GM19324 (cell line): ENCODE measurements around the gene PRR11.
A peak's percentile ranks its signal among the peaks of the same experiment; 100 is the strongest.
"Not testable (repeated sequence)": the region's sequence is repeated elsewhere in the genome, so short reads cannot be mapped to it uniquely, and the experiment has no call there.

Experiments used
- ATAC-seq: cut with Tn5 transposase; IDR thresholded peaks from one replicate; pipeline ENCODE4 v1.9.1; 2021; ENCODE audit warnings: mild to moderate bottlenecking, moderate library complexity; ENCODE audit not compliant: unreplicated experiment, low FRiP score

PRR11 gene

DNA sequence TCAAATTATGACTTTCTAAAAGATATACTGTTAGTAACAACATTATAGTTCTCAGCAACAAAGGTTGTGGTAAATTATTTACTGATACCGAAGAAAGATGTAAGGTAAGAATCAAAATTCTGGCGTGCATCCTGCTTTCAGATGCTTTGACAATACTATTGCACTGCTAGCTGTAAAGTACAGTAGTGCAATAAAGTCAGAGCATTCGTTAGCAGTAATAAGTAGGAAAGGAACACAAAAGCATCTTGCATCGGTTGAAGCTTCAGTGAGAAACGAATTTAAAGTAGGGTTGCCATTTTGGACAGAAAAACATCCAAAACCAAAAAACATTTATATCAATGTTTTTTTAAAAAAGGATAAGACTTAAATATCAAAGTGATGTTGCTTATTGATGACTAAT is 4.5 kb upstream of the PRR11 start:
- ATAC-seq = no peak

DNA sequence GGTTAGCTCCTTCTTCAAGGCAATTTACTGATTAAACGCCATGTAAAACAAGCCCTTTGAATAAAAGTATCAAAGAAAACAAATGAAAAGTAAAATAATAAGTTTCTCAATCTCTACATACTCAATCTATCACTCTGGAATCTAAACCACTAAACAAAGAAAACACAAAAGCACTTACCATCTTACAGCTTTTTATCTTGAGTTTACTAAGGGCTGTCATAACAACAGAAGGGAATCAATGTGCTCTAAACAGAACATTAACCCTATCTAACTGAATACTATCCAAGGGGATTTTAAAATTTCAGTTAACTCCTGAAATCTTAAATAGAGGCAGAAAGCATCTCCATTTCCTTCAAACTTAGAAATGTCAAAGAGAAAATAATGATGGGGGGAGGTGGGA is 4.0 kb upstream of the PRR11 start:
- no peak for ATAC-seq

DNA sequence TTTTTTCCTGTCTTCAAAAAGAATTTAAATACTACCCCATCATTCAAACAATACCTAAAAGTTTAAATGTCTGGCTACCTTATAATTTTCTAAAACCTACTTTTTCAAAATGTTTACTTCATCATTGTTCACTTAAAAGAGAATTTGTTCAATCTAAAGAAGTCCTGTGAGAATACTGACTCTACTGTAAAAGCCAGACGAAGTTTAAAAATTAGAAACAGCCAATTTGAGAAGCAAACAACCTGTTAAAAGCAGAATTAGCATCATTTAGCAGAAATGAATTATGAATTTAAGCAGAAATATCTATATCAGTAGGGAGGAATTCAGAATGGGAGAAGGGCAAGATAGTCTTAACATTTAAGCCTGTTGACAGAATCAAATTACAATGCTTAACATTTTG is 2.6 kb upstream of the PRR11 start:
- ATAC-seq = no peak

DNA sequence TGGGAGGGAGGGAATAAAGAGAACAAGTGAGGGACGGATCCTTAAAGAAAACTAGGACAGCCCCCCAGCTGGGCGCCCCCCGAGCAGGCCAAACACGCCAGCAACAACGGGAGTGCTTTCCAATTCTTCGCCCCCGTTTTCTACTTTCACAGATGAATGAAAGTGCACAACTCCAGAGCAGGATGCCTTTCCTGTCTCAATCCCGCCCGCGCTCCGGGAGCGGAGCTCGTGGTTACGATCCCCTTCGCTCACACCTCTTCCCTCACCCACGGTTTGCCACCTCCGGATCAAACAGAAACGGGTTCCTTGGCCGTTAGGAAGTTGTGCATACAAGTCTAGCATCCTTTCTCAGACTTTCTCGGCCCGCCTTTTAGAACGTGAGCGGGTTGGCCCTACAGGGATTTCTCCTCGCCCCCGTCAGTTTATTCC is 1.2 kb upstream of the PRR11 start:
- ATAC-seq = no peak

DNA sequence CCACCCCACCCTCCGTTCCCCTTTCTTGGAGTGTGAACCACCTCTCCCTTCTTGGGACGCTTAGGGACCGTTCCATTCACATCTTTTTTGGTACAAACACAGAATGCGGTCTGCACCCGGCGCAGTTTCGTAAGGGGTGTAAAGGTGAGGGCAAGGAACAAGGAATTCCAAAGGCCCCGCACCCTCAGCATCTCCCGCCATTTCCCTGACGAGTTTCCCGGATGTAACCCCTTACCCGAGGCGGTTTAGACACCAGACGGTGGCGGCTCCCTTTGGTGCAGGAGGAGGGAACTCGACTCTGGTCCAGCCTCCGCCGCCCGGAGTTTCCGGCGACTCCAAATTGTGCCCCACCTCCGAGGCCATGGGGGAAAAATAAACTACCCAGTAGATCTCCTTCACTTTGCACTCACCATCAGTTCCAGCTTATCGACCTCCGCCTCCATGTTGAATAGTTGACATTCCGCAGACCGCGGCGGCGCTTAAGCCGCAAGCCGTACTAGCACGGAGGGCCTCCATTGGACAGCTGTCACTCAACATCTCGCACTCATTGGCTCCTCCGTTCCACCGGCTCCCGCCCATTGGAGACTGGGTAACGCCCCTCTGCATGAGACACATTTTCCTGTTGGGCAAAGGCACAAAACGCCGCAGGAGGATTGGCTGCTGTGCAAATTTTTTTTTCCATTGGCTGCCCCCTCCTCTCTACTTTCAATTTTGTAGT is 666 bp upstream of the PRR11 start, which contains the start of gene SKA2:
Gene SKA2, minus strand, starts transcription at position 466 of the 718 bp plus-strand sequence. Its CDS starts 23 bp downstream, at position 443.
- ATAC-seq = peak; percentile 87

DNA sequence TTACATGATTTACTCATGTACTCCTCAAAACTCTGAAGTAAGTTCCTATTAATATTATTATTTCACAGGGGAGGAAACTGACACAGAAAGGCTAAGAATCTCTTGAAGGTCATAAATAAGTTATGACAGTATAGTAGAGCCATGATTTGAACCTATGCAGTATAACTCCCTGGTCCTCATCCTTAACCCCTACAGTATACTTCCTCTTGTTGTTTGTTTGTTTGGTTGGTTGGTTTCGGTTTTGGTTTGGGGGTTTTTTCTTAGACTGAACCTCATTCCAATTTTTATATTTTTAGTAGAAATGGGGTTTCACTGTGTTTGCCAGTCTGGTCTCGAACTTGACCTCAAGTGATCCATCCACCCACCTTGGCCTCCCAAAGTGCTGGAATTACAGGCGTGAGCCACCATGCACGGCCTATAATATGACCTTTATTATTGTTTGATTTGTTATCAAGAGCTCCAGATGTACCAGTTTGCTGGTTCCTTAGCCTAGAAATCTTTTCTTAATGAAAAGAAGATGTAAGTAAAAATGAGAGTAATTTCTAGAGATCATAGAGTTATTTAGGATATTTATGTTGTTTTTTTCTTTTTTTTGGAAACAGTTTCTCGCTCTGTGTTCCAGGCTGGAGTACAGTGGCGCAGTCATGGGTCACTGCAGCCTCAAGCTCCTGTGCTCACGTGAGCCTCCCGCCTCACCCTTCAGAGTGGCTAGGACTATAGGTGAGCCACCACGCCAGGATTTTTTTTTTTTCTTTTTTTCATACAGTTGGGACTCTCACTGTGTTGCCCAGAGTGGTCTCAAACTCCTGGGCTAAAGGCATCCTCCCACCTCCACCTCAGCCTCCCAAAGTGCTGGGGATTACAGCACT is 4.8 kb downstream of the PRR11 start:
- no peak for ATAC-seq

DNA sequence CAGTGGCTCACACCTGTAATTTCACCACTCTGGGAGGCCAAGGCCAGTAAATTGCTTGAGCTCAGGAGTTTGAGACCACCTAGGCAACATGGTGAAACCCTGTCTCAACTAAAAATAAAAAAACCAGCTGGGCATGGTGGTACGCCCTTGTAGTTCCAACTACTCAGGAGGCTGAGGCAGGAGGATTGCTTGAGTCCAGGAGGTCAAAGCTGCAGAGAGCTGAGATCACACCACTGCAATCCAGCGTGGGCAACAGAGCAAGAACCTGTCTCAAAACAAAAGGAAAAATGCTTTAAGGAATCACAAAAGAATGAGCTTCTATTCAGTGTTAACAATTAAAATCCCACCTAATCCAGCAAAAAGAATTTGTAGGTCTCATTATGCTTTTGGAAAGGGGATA is 5.9 kb downstream of the PRR11 start:
- ATAC-seq = no peak

DNA sequence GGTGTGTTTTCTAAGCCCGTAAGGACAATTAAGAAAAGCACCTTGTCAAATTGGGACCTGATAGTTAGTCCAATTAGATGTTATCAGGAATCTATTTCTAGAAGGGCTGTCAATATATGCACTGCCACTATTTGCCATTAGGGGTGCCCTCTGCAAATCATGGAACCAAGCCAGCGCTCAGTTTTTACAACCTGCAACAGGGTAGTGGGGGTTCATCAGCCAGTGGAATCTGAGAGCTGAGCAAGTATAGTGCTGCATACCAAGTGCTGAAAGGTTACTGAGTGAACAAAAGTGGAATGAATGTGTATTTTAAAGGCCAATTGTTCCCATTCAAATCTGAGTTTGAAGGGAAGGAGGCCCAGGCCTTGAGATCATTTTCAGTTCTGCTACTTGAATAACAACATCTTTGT is 10.4 kb downstream of the PRR11 start:
- no peak for ATAC-seq

DNA sequence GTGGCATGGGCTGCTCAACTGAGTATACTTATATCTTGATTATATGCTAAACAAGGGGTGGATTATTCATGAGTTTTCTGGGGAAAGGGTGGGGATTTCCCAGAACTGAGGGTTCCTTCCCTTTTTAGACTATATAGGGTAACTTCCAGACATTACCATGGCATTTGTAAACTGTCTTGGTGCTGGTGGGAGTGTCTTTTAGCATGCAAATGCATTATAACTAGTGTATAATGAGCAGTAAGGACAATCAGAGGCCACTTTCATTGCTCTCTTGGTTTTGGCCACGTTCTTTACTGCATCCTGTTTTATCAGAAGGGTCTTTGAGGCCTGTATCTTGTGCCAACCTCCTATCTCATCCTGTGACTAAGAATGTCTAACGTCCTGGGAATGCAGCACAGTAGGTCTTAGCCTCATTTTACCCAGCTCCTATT is 12.0 kb downstream of the PRR11 start:
- no peak for ATAC-seq

DNA sequence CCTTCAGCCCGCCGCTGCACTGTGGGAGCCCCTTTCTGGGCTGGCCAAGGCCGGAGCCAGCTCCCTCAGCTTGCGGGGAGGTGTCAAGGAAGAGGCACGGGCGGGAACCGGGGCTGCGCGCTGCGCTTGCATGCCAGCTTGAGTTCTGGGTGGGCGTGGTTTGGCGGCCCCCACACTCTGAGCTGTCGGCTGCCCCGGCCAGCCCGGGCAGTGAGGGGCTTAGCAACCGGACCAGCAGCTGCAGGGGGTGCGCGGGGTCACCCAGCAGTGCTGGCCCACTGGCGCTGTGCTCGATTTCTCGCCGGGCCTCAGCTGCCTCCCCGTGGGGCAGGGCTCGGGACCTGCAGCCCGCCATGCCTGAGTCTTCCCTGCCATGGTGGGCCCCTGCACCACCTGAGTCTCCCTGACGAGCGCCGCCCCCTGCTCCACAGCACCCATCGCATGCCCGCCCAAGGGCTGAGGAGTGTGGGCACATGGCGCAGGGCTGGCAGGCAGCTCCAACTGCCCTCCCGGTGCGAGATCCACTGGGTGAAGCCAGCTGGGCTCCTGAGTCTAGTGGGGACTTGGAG is 17.0 kb downstream of the PRR11 start:
- ATAC-seq = no peak

DNA sequence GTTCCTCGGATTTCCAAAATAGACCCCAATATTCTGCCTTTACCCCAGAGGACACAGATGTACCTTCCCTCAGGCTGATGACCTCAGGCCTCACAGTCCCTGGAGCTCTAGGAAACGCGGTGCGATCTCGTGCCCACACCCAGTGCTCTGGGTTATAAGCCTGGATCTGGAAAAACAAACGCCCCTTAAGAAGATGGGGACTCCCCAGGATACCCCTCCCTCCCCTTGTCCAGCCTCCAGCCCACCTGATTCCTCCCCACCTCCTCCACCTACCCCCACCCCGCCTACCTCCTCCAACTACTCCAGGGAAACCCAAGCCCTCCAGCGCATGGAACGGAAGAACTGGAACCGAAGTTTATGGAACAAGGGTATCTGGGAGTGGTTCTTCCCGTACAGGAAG is 19.1 kb downstream of the PRR11 start:
- no peak for ATAC-seq

DNA sequence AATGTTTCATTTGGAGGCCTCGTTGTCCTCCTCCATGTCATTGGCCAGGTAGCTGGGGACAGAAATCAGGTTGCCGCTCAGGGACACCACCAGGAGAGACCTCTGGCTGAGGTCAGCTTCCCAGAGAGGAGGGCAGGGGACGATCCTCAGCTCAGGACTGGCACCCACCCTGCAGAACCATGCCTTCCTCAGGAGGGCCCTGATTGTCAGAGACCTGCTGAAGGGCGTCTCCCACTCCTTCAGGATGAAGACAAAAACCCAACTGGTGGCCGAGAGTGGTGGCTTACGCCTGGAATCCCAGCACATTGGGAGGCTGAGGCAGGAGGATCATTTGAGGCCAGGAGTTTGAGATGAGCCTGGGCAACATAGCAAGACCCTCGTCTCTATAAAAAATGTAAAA is 19.5 kb downstream of the PRR11 start:
- ATAC-seq = no peak

DNA sequence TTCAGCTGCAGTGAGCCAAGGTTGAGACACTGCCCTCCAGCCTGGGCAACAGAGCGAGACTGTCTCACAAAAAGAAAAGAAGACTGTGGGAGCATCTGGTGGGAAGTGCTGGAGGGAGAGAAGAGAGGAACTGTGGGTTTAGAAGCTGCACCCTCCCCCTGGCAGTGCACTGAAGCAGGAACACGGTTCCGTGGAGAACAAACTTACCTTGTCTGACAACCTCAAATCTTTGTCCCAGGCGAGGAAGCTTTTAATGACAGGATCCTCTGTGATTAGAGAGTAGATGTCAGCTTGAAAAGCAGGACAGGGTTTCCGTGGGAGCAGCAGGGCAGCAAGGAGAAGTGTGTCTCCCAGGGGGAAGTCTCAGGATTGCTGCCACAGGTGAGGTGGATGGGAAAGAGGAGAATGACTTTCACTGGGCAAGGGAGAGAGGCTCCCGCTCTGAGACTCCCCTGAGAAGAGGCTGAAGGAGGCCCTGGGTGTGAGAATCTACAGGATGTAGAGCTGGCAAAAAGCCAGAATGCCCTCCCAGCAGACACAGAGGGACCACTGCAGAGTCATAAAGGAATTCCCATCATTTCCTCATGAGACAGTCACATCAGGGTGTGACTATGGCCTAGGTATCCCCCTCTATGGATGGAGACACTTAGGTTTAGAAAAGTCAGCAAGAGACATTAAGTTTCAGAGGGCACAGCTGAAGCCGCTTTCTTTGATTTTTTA is 22.9 kb downstream of the PRR11 start:
- no peak for ATAC-seq

DNA sequence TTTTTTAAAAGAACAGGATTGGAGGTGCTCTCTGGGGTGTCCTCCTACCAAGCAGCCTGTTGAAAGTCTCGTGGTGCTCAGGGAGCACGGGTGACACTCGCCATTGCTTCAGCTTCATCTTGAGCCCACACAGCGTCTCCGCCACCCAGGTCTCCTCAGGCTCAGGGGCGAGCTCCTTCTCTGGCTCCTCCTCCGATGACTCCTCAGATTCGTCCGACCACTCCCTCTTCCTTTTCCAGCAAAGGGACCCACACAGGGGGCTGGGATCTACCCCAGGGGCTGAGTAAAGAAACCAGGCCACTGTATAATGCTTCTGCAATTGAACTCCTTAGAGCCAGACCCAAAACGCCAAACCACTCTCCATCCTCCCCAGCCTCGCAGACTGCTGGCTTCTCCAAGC is 24.1 kb downstream of the PRR11 start:
- ATAC-seq = not testable (repeated sequence)

DNA sequence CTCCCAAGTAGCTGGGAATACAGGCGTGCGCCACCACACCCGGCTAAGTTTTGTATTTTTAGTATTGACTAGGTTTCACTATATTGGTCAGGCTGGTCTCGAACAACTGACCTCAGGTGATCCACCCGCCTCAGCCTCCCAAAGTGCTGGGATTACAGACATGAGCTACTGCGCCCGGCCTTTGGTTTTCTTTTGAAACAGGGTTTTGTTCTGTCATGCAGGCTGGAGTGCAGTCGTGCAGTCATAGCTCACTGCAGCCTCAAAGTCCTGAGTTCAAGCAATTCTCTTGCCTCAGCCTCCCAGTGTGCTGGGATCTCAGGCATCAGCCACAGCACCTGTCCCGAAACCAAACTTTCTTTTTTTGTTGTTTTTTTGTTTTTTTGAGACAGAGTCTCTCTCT is 25.1 kb downstream of the PRR11 start:
- ATAC-seq = no peak

DNA sequence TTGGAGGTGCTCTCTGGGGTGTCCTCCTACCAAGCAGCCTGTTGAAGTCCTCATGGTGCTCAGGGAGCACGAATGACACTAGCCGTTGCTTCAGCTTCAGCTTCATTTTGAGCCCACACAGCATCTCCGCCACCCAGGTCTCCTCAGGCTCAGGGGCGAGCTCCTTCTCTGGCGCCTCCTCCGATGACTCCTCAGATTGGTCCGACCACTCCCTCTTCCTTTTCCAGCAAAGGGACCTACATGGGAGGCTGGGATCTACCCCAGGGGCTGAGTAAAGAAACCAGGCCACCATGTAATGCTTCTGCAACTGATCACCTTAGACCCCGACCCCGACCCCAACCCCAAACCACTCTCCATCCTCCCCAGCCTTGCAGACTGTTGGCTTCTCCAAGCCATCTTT is 25.9 kb downstream of the PRR11 start:
- no peak for ATAC-seq

DNA sequence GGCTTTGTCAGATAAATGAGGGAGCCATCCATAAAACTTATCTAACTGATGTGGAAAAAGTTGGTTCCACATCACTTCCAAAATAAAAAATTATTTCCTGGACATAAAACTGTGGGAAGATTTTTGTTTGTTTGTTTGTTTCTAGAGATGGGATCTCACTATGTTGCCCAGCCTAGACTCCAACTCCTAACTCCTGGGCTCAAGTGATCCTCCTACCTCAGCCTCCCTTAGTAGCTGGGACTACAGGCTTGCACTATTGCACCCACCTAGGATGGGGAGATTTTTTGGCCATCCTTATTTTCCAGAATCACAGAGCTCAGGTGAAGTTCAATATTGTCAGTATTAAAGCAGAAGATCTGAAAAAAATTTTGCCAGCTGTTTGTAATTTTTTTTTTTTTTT is 30.5 kb downstream of the PRR11 start:
- no peak for ATAC-seq

DNA sequence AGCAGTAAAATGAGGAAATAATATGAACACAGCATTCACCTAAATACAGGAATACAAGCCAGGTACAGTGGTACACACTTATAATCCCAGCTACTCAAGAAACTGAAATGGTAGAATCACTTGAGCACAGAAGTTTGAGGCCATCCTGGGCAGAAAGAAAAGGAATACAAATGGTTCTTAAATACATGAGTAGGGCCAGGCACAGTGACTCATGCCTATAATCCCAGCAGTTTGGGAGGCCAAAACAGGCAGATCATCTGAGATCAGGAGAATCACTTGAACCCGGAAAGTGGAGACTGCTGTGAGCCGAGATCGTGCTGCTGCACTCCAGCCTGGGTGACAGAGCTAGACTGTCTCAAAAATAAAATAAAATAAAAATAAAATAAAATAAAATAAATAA is 31.3 kb downstream of the PRR11 start:
- no peak for ATAC-seq

DNA sequence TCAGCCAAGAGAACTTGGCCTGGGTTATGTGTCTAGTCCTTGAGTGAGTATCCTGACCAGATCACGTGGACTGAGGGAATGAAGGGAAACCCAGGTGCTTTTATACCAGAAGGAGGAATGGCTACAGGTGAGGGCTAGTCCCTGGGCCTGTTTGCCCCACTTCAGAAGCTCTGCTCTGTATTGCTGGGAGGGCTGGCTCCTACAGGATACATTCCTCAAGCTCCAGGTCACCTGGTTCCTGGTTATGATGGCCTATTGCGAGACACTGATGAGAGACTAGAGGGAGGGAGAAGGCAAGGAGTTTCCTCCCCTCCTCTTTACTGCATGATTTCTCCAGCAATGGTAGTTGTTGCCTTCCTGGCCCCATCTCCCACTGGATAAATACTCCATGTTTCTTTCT is 35.3 kb downstream of the PRR11 start:
- ATAC-seq = no peak

DNA sequence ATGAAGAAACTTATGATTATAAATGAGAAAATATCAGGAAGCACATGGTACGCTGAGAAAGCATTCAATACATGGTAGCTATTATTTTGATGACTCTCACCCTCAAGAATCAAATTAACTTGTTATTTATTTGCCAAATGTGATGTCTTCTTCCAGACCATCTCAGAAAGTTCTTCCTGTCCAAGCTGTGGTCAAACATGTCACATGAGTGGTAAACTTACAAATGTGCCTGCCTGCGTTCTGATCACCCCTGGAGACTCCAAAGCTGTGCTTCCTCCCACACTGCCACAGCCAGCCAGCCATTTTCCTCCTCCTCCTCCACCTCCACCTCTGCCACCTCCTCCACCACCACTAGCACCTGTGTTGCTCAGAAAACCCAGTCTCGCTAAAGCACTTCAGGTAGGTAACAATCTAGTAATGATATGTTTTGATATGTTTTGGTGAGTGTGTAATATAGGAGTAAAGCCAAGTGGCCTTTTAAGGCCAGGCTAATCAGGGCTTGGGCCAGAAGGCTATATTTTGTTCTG is 37.9 kb downstream of the PRR11 start:
- no peak for ATAC-seq

DNA sequence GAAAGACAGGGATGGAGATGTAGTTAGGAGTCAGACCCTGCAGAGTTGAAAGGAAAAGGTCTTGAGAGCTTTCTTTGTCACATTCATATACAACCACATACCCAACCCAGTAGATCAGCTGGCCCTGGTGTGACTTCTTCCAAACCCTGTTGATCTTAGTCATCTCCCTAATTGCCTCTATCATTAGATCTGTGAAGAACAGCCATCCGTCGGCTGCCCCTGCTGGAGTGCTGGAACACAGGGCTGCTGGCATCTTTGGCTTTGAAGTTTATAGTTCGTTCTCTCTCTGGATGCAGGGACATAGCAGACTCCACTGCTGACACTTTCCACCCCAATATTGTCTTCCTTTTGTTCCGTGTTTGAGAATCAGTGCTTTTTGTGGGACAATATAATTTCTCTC is 43.9 kb downstream of the PRR11 start:
- no peak for ATAC-seq
